NCI-H345 treated with DMSO at 0.1 percent for 48 hours (cell line): ENCODE data around the gene LAMA2.

Source experiments
- DNase-seq: peaks from one replicate; lab custom pipeline; 2025; ENCODE audit not compliant: unreplicated experiment; lab: John Stamatoyannopoulos, UW

LAMA2 gene

DNA sequence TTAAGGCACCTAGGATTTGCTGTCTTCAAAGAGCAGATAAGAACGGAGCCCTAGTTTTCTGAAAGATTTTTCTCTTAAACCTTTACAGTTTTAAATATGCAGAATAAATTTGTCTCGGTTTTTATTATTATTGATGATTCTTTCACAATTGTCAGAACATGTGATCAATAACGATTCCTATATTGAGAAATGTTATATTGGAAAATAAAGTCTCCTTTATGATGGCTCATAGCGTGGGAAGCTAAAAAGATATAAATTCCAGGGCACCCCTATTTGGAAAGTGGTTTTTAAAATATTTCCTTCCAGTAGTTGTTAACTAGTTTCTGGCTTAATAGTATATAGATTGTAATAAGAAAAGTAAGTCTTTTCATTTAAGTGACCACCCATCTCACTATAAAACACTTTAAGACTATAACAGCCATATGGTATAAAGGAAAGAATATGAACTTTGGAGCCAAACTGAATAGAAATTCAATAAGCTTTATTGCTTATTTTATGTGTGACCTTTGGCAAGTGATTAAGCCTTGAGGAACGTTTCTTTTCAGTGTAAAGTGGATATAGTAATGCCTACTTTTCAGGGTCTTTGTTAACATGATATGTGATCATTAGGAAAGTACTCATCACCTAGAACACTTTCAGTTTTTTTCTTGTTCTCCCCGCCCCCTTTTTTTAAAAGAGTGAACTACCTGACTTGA, 369.6 kb downstream of the LAMA2 start:
- DNase-seq = no peak

DNA sequence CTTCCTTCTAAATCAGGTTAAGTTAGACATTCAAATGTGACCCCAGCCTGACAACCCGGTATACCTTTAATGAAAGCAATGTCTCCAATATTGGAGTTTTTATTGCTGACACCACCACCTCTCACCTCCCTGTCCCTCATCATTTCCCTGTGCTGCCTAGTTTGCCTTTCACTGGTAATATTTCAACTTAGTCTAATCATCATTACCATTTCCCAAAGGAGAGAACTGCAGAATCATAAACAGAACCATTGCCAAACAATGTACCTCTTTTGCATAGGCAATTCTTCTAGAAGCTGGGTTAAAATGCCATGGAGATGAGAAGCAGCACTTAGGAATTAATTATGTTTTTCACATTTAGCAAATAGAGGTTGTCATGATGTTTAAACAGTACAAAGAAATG, 370.3 kb downstream of the LAMA2 start:
- DNase-seq = no peak

DNA sequence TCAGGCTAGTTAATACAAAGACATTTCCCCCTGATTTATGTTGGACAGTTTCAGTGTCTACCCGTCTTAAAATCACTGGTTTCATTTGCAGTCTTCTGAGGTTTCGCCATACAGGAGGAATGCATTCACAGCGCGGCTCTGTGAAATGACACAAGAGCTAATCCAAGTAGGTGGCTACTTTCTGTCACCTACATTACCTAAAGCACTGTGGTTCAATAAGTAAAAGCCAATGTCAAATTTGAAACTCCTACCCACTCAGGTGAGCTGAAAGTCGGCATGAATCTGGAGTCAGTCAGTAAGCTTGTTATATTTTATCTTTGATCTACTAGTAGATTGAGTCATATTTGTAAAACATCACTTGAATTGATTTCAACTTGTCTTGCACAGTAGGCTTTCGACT, 370.8 kb downstream of the LAMA2 start:
- DNase-seq = no peak

- no peak for DNase-seq
Observed at GRCh38 chr6:129257196-129257595, 374.3 kb downstream of the LAMA2 start.

DNA sequence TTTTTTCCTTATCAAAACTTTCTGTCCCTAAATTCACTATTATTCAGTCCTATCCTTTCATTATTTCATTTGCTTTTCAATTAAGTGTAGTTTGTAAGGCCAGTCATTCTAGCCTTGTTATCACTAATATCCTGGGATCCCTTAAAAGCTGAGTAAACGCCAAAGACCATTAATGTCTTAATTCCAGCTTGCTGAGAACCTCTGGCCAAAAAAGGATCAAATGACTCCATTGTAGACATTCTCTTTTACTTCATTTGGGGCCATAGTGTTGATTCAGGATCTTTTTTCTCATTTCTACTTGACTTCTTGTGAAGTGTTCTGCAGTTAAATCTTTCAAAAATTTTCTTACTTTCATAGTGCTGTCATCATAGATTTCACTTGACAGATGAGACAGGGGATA, 379.7 kb downstream of the LAMA2 start:
- DNase-seq = no peak

DNA sequence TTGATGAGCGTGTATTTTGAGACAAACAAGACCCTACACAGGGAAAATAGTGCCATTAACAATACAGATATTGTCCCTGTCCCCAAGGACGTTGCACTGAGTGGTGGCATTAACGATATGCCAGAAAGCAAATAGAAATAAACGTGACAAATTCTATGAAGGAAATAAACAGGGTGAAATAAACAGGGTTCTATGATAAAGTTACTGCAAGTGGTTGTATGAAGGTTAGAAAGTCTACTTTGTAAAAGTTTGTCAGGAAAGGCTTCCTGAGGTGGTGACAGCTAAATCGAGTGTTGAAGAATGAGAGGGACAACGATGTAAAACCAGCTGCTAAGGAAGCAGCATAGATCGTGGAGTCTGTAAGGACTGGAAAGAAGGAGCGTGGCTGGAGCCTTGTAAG, 380.2 kb downstream of the LAMA2 start:
- no peak for DNase-seq

DNA sequence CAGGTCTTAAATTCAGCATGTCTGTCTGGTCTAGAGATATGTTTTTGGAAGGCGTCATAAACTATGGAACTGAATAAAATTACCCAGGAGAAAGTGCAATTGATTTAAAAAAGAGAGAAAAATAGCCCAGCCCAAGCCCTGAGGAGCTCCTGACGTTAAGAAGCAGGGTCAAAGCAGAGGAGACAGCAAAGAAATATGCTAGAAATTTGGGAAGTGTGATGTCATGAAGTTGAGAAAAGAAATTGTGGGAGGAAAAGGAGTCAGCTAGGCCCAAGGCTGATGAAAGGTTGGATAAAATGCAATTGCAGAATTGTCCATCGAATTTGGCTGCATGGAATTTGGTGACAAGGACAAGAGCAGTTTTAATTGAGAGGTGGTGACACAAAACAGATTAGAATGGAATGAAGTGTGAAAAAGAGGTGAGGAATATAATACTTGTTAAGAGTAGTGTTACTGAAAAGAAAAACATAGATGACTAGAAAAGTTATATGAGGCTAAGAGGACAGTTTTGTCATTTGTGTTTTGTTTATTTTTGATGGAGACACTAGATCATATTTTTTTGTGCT, 381.6 kb downstream of the LAMA2 start:
- DNase-seq = no peak

DNA sequence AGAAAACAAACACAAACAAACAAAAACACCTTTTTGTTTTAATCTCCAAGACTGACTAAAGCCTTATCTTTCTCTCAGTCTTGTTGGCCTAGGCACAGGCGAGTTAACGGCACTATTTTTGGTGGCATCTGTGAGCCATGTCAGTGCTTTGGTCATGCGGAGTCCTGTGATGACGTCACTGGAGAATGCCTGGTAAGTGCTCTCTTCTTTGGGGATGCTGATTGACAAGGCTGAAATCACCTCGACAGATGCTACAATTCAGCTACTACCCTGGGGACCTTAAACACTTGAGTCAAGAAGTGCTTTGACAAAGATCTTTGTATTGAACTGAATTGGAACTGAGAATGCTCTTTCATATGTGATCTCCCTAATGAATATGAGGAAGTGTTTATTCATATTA, 384.1 kb downstream of the LAMA2 start:
- DNase-seq = no peak

- DNase-seq = no peak
Observed at GRCh38 chr6:129269076-129269475, 386.1 kb downstream of the LAMA2 start.

GRCh38 chr6:129269891-129270290, 387.0 kb downstream of the LAMA2 start:
- no peak for DNase-seq

- no peak for DNase-seq
Observed at GRCh38 chr6:129270450-129270849, 387.5 kb downstream of the LAMA2 start.

- DNase-seq = no peak
Observed at GRCh38 chr6:129273161-129273560, 390.2 kb downstream of the LAMA2 start.

DNA sequence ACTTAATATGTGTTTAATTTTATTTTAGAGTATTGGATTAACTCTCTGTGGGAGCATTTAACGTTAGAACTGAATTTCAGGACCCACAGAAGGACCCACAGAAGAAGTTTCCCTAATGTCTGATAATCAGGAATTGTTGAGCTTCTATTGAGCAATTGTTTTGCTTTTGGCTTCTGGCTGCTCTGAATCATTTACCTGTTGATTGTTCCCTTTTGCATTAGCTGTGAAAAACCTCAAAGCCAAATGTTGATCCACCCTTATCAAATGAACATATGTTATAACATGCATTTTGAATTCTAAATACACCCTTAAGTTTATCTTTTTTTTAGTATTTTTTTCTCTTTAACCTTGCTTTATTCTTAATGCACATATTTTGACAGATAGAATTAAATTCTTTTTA, 393.5 kb downstream of the LAMA2 start:
- no peak for DNase-seq

GRCh38 chr6:129276986-129277385, 394.0 kb downstream of the LAMA2 start:
- no peak for DNase-seq

DNA sequence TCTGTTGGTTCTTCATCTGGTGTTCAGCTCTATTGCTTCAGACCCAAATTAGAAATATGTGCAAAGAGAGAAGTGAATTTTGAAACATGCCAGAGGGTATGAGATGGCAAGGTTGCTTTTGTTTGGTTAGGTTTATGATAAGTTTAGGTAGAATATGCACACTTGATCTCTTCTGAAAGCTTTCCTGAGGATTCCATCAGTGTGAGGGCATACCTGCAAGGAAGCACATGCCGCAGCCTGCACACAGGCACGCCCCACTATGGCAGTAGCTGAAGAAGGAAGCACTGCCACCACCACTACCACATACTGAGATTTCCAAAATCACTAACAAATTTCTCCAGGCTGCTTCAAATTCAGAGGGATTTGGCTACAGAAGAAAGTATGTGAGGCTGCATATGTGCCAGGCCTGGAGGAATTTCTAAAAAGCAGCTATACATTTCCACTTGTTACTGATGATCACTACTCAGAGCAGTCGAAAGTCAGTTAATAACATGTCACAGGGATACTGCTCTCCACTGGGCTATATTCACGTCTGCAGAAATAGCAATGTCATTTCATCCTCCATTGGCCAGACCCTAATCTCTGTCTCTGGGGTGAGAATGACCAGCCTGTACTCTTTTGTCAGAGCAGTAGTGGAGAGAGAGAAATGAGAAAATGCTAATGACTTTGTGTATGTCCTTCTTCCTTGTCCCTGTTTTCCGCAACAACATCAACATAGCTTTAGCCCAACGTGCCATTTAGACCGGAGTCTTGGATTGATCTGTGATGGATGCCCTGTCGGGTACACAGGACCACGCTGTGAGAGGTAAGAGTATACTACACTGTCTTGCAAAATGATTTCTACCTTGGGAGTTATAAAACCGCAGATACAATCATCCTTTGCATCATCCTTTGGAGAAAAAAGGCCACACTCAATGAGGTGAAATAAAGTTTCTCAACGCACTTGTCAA, 396.7 kb downstream of the LAMA2 start:
- DNase-seq = no peak

GRCh38 chr6:129280293-129280644, 397.3 kb downstream of the LAMA2 start:
- no peak for DNase-seq

DNA sequence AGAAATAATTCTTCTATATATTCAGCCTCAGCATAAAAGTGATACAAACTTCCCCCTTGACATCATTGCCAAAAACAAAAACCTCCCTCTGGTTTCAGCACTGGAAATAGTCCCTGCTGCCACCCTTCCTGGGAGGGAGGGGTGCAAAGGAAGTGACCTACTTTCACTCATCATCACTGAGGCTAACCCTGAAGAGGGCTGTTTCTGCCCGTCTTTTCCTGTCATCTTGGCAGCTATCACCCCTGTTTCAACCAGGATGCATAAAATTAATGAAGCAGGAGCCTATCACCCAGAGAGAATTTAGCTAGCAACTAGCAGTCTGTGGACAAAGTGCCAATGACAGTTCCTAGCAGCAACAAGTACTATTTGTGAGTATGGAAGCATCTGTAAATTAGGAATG, 397.8 kb downstream of the LAMA2 start:
- no peak for DNase-seq

DNA sequence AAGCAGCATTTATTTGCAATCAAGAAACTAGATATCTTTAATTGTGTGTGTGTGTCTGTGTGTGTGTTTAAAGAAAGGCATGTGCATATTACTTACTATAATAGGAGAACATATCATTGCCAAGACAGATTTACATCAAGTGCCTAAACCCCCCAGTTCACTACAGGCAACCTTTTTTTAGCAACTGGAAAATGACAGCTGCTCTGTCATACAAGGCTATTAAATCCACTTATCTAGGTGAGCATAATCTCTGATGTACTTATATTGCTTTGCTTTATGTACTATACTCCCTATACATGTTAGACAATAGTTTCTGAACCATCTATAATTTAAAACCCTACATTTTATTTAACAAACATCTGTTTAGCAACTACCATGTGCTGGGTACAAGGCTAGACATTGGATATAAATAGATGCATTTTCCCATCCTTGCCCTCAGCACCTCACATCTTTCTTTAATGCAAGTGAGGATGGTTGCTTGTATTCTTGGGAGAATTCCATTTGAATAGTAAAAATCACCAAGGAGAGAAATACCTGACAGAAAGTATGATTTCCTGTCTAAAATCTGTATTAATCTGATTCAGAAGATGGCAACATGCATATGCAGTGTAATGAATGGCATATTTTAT, 398.3 kb downstream of the LAMA2 start:
- no peak for DNase-seq

GRCh38 chr6:129282019-129282418, 399.1 kb downstream of the LAMA2 start:
- DNase-seq = no peak

GRCh38 chr6:129284225-129284624, 401.3 kb downstream of the LAMA2 start:
- DNase-seq = no peak
